ENCODE results near the gene TMEM250.

The TMEM250 gene

GRCh38 chr9:136087741-136088480 lies 30.8 kb downstream of the TMEM250 start:
- DNase-seq (ENCODE audit: extremely low spot score, insufficient read length, low read depth) = no peak
- FAIRE-seq = no peak

GRCh38 chr9:136086951-136087740 lies 31.5 kb downstream of the TMEM250 start:
- FAIRE-seq (no peak), DNase-seq (ENCODE audit: extremely low spot score, insufficient read length, low read depth) (no peak)

- DNase-seq (ENCODE audit: extremely low spot score, insufficient read length, low read depth) (no peak), FAIRE-seq (no peak)
These were observed 32.3 kb downstream of the TMEM250 start for GRCh38 chr9:136086213-136086881.

GRCh38 chr9:136085815-136086212 lies 32.9 kb downstream of the TMEM250 start:
- no peak for FAIRE-seq
- no peak for DNase-seq (ENCODE audit: extremely low spot score, insufficient read length, low read depth)

- FAIRE-seq = no peak
- no peak for DNase-seq (ENCODE audit: extremely low spot score, insufficient read length, low read depth)
These were observed 34.4 kb downstream of the TMEM250 start for GRCh38 chr9:136084063-136084944.

GRCh38 chr9:136083558-136084062 lies 35.1 kb downstream of the TMEM250 start:
- DNase-seq (ENCODE audit: extremely low spot score, insufficient read length, low read depth) (no peak), FAIRE-seq (no peak)

- DNase-seq (ENCODE audit: extremely low spot score, insufficient read length, low read depth) (no peak), FAIRE-seq (no peak)
These were observed 35.9 kb downstream of the TMEM250 start for GRCh38 chr9:136082496-136083361.

GRCh38 chr9:136081826-136082495 lies 36.7 kb downstream of the TMEM250 start:
- FAIRE-seq (no peak), DNase-seq (ENCODE audit: extremely low spot score, insufficient read length, low read depth) (no peak)

- DNase-seq (ENCODE audit: extremely low spot score, insufficient read length, low read depth) (no peak), FAIRE-seq (no peak)
These were observed 37.4 kb downstream of the TMEM250 start for GRCh38 chr9:136081113-136081825.

- FAIRE-seq (no peak), DNase-seq (ENCODE audit: extremely low spot score, insufficient read length, low read depth) (no peak)
These were observed 38.0 kb downstream of the TMEM250 start for GRCh38 chr9:136080716-136081112.

- DNase-seq (ENCODE audit: extremely low spot score, insufficient read length, low read depth) (no peak), FAIRE-seq (no peak)
These were observed 38.8 kb downstream of the TMEM250 start for GRCh38 chr9:136079916-136080246.

GRCh38 chr9:136079211-136079915 lies 39.3 kb downstream of the TMEM250 start:
- FAIRE-seq (no peak), DNase-seq (ENCODE audit: extremely low spot score, insufficient read length, low read depth) (no peak)

GRCh38 chr9:136078498-136079011 lies 40.1 kb downstream of the TMEM250 start:
- no peak for DNase-seq (ENCODE audit: extremely low spot score, insufficient read length, low read depth)
- no peak for FAIRE-seq

GRCh38 chr9:136078024-136078423 lies 40.7 kb downstream of the TMEM250 start:
- no peak for DNase-seq (ENCODE audit: extremely low spot score, insufficient read length, low read depth)
- no peak for FAIRE-seq

- FAIRE-seq = no peak
- no peak for DNase-seq (ENCODE audit: extremely low spot score, insufficient read length, low read depth)
These were observed 41.2 kb downstream of the TMEM250 start for GRCh38 chr9:136077491-136077890.

- DNase-seq (ENCODE audit: extremely low spot score, insufficient read length, low read depth) (no peak), FAIRE-seq (no peak)
These were observed 42.6 kb downstream of the TMEM250 start for GRCh38 chr9:136075881-136076678.
